ENCODE data around the gene COX7B. TPM values are rescaled to one million over a fixed set of nuclear protein-coding genes. Genes with fewer than 3 reads are reported as not detected.

COX7B gene
- total and polyA plus RNA-seq, 2 donors (not counting 3 experiments of a cell fraction or from before 2014, with no cell fraction given) = 229 to 743 TPM

DNA sequence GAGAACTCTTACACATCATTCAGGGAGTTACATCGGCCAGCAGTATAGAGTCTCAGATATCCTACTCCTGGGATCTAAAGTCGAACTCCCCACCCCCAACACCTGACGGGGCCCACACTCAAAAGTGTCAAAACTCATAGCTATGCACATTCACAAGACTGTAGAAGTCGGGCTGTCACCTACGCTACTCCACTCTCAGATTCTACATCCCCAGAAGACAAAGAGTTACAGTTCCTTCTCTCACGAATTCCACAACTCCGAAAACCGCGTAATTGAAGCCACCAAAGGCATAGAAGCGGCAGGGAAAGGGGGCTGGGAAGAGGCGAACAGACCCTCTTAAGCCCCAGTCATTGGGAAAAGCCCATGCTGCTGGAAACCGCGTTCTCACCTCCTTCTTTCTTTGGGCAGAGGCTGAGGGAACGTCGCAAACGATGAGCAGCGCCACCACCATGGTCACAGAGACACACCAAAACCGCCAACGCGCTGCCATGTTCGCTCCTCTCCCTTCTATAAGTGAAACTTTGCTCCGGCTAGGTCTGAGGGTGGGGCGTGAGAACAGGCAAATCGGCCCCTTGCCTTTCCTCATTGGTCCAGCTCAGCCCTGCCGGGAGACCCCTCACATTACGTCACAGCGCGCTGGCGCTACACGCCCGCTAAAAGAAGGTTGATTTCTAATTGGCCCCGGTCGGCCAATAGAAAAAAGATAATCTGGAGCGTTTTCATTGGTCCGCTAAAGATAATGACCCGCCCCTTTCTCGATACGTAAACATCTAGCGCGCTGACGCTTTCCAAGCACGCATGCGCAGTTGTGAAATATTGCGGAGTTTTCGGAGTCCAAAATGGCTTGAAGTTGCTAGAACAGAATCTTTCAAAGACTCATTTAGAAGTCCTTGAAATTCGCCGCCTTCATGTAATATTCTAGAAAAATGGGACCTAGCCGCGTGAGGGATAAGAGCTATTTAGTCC, 4.1 kb upstream of the COX7B start, which contains the start of gene MAGT1:
MAGT1 (minus strand) TSS at position 515 of the 966 bp plus-strand sequence; CDS start at position 490, 25 bp downstream.
- POLR2A ChIA-PET = interaction anchor here (0.6 kb wide), 2 partner anchors 15 to 452 kb away, joined by 3 to 5 read pairs; partner anchors contain the start of gene ATP7A
- FAIRE-seq (peak; percentile 93), DNase-seq (ENCODE audit: low read depth, low spot score) (peak; percentile 97)
- Histone ChIP-seq H3K9ac (replicated peaks; ENCODE audit: extremely low read depth, insufficient read depth, low read length) (peak within 1 kb of the TSS; percentile 97), H3K79me2 (ENCODE audit: control insufficient read depth, insufficient read depth, low read length) (peaks cover 50% of the 10 kb centered on the region), H3K4me2 (ENCODE audit: insufficient read depth, low read length) (peak within 1 kb of the TSS; percentile 99), H3K4me1 (ENCODE audit: control insufficient read depth, extremely low read depth, insufficient read depth, low read length) (peaks cover 5% of the 10 kb centered on the region), H4K20me1 (replicated peaks; ENCODE audit: control insufficient read depth, extremely low read depth, insufficient read depth, low read length) (no peaks in the 10 kb centered on the region), H2AFZ (ENCODE audit: low read depth, low read length) (peak within 1 kb of the TSS; percentile 17), H3K9me1 (replicated peaks; ENCODE audit: control insufficient read depth, extremely low read depth, insufficient read depth, low read length) (no peaks in the 10 kb centered on the region), H3K27me3 (ENCODE audit: control insufficient read depth in 2 of 2, insufficient read depth in 2 of 2, low read length in 2 of 2) (no peaks in the 10 kb centered on the region), H3K36me3 (ENCODE audit: control insufficient read depth in 2 of 2, extremely low read depth in 1 of 2, insufficient read depth in 2 of 2, low read length in 2 of 2) (no peaks in the 10 kb centered on the region), H3K4me3 (replicated peaks in 1 of 3; ENCODE audit: insufficient read depth in 1 of 3, low read depth in 1 of 3, low read length in 3 of 3) (peak within 1 kb of the TSS; percentile 65 to 91 (median 91)), H3K9me3 (replicated peaks; ENCODE audit: control insufficient read depth, insufficient read depth, low read length) (no peaks in the 10 kb centered on the region), H3K27ac (ENCODE audit: insufficient read depth, low read depth, low read length) (peak within 1 kb of the TSS; percentile 87)
- CTCF ChIA-PET = interaction anchor here (0.6 to 1.7 kb wide), 3 partner anchors 9 to 130 kb away, joined by 3 to 6 read pairs (median 4); no protein-coding TSS in a partner anchor
- dilution Hi-C loops (cut with MboI; ENCODE audit: extremely low pct_ligation_motif_present, low sequenced_read_pairs) = no loop called here
- TF ChIP-seq GATA2 (IDR thresholded peaks at IDR 0.05; ENCODE audit: insufficient read depth, insufficient read length, low read depth, low read length) = no peak
- TF ChIP-seq CTCF (IDR thresholded peaks at IDR 0.05; ENCODE audit: extremely low read depth in 1 of 2, insufficient read depth in 1 of 2, low read depth in 1 of 2, low read length in 2 of 2) = no peak
- TF ChIP-seq EZH2 (IDR thresholded peaks at IDR 0.05; ENCODE audit: borderline replicate concordance, low read depth, low read length, severe bottlenecking) = no peak
- peak; percentile 77 for TF ChIP-seq POLR2A (IDR thresholded peaks at IDR 0.05; ENCODE audit: low read depth, low read length)
- TF ChIP-seq JUN (IDR thresholded peaks at IDR 0.05; ENCODE audit: borderline replicate concordance, insufficient read depth, insufficient read length, low read depth) = no peak
- TF ChIP-seq FOS (IDR thresholded peaks at IDR 0.05; ENCODE audit: borderline replicate concordance, insufficient read depth, low read length) = no peak
- no peak for TF ChIP-seq MYC (IDR thresholded peaks at IDR 0.05; ENCODE audit: low read depth, low read length)
- TF ChIP-seq, protein P1, sequence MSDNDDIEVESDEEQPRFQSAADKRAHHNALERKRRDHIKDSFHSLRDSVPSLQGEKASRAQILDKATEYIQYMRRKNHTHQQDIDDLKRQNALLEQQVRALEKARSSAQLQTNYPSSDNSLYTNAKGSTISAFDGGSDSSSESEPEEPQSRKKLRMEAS (IDR thresholded peaks at IDR 0.05; ENCODE audit: insufficient read depth, insufficient read length) = no peak
- peak; percentile 41 for TF ChIP-seq POLR2AphosphoS5 (IDR thresholded peaks at IDR 0.05; ENCODE audit: insufficient read depth, low read depth, low read length)
- BruUV-seq (replicated peaks) = TSS peak; percentile 70
- intact Hi-C loops (cut with micrococcal nuclease) = loop anchor here (1.0 to 10.0 kb wide), 6 partner anchors 127 to 1723 kb away; partner anchors contain the start of gene PBDC1

Data from endothelial cell of umbilical vein (primary cell).